Gastrocnemius medialis (tissue), 4 donors: ENCODE measurements around the gene VAPB. TPM values are rescaled to one million over a fixed set of nuclear protein-coding genes. Genes with fewer than 3 reads are reported as not detected.

Source experiments
- ATAC-seq, 2 donors: fragments of 150-250 bp; one replicate each; pipeline ENCODE4 v1.9.1; 2016
- DNase-seq, 2 donors: peaks; one replicate each; pipeline ENCODE4 v3.0.0-alpha.2; 2019
- H3K27ac ChIP-seq, 4 donors: fragments of 200-600 bp; sonication (generic); 1 replicate in 1 of 4; 2 replicates in 3 of 4; pipeline ENCODE4 v1.5.1; 2016 to 2018; ENCODE audit warnings: mild to moderate bottlenecking in 2 of 4, moderate library complexity in 1 of 4
- H3K27me3 ChIP-seq, 3 donors: fragments of 200-600 bp; sonication (generic) in 2 of 3; 1 replicate in 1 of 3; 2 replicates in 2 of 3; pipeline versions ENCODE4 v1.5.1 to v1.6.0; 2016 to 2019; ENCODE audit warnings: mild to moderate bottlenecking in 1 of 3, moderate library complexity in 1 of 3
- H3K36me3 ChIP-seq, 2 donors: fragments of 200-600 bp; sonication (generic) in 1 of 2; one replicate each; pipeline ENCODE4 v1.5.1; 2017 to 2018
- H3K4me1 ChIP-seq, 2 donors: fragments of 200-600 bp; sonication (generic) in 1 of 2; one replicate each; pipeline ENCODE4 v1.5.1; 2016 to 2017; ENCODE audit warnings: mild to moderate bottlenecking in 2 of 2
- H3K4me3 ChIP-seq, 4 donors: fragments of 200-600 bp; sonication (generic) in 3 of 4; 1 replicate in 1 of 4; 2 replicates in 3 of 4; pipeline ENCODE4 v1.5.1; 2016 to 2019; ENCODE audit warnings: mild to moderate bottlenecking in 2 of 4
- H3K9me3 ChIP-seq, 3 donors: fragments of 200-600 bp; sonication (generic) in 2 of 3; 1 replicate in 1 of 3; 2 replicates in 2 of 3; pipeline ENCODE4 v1.5.1; 2016 to 2019
- CTCF ChIP-seq, 5 experiments: fragments of 450-650 bp in 3 of 5; fragments of 200-600 bp in 2 of 5; sonication (generic) in 2 of 5; IDR thresholded peaks in 4 of 5; conservative IDR thresholded peaks in 1 of 5; 1 replicate in 4 of 5; 2 replicates in 1 of 5; pipeline ENCODE4 v1.5.1; 2016 to 2019; ENCODE audit warnings: antibody characterized with exemption in 5 of 5, mild to moderate bottlenecking in 3 of 5, moderate library complexity in 3 of 5
- POLR2A ChIP-seq, 2 donors: fragments of 450-650 bp; IDR thresholded peaks; one replicate each; pipeline ENCODE4 v1.6.1; 2017; ENCODE audit warnings: antibody characterized with exemption in 2 of 2, mild to moderate bottlenecking in 2 of 2, moderate library complexity in 2 of 2
- in situ Hi-C, 4 donors: fragments of 200-750 bp; cut with MboI; loops; one replicate each; pipeline versions ENCODE4 v1.15.0 to v1.8.0; 2017; ENCODE audit warnings: low sequenced_read_pairs in 4 of 4
- intact Hi-C: fragments of 100-400 bp; cut with DNase I; formaldehyde crosslinking; loops from one replicate; pipeline ENCODE4 v1.15.1; 2023; ENCODE audit warnings: low total_unique reads
- total RNA-seq, 4 donors: library from RNA; depleted of rRNA; stranded (reverse); fragments of >200 nt; gene quantifications; one replicate each; pipeline versions ENCODE4 v1.1.0 to v1.2.3, GENCODE V29; 2016

The VAPB gene
- total RNA-seq, 4 donors from 2014 or later = 30.4 to 37.7 (median 32.8) TPM

GRCh38 chr20:58401162-58401561, 12.1 kb downstream of the VAPB start:
- Histone ChIP-seq H3K36me3 (no peaks in the 10 kb centered on the region), H3K4me1 (peaks cover 74 to 86% of the 10 kb centered on the region in 2 donors), H3K4me3 (no peak overlapping the region), H3K9me3 (no peaks in the 10 kb centered on the region), H3K27me3 (no peaks in the 10 kb centered on the region), H3K27ac (no peak overlapping the region)
- in situ Hi-C loops (no loop called here), intact Hi-C loops (loop anchor here (10.0 kb wide), 2 partner anchors 494 to 644 kb away; partner anchors contain the start of gene PRELID3B)
- ATAC-seq = no peak
- TF ChIP-seq POLR2A (IDR thresholded peaks at IDR 0.05) (no peak), CTCF (IDR thresholded peaks at IDR 0.05 in 4 of 5, conservative IDR thresholded peaks at IDR 0.05 in 1 of 5) (no peak)
- no peak for DNase-seq

GRCh38 chr20:58402305-58402704, 13.3 kb downstream of the VAPB start:
- TF ChIP-seq POLR2A (IDR thresholded peaks at IDR 0.05) (no peak), CTCF (IDR thresholded peaks at IDR 0.05 in 4 of 5, conservative IDR thresholded peaks at IDR 0.05 in 1 of 5) (no peak)
- intact Hi-C loops (loop anchor here (10.0 kb wide), 2 partner anchors 492 to 642 kb away; partner anchors contain the start of gene PRELID3B), in situ Hi-C loops (no loop called here)
- DNase-seq = no peak
- Histone ChIP-seq H3K27ac (no peak overlapping the region), H3K27me3 (no peaks in the 10 kb centered on the region), H3K9me3 (no peaks in the 10 kb centered on the region), H3K36me3 (no peaks in the 10 kb centered on the region), H3K4me3 (no peak overlapping the region), H3K4me1 (peaks cover 80 to 86% of the 10 kb centered on the region in 2 donors)
- no peak for ATAC-seq

DNA sequence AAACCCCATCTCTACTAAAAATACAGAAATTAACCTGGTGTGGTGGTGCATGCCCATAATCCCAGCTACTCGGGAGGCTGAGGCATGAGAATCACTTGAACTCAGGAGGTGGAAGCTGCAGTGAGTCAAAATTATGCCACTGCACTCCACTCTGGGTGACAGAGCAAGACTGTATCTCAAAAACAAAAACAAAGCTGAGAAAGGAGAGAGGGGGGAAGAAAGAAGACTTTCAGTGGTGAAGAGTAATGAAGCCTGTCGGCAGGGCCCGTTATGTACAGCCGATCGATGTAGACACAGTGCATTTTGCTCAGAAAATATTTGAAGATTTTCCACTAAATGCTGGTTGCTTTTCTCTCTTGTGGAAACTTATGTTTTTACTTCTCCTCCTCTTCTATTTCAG, 13.8 kb downstream of the VAPB start:
- TF ChIP-seq CTCF (IDR thresholded peaks at IDR 0.05 in 4 of 5, conservative IDR thresholded peaks at IDR 0.05 in 1 of 5) (no peak), POLR2A (IDR thresholded peaks at IDR 0.05) (no peak)
- in situ Hi-C loops (no loop called here), intact Hi-C loops (loop anchor here (10.0 kb wide), 2 partner anchors 492 to 642 kb away; partner anchors contain the start of gene PRELID3B)
- Histone ChIP-seq H3K9me3 (no peaks in the 10 kb centered on the region), H3K27me3 (no peaks in the 10 kb centered on the region), H3K4me1 (peaks cover 83 to 87% of the 10 kb centered on the region in 2 donors), H3K27ac (peak overlapping the region in 1 of 4 donors; percentile 15), H3K4me3 (no peak overlapping the region), H3K36me3 (no peaks in the 10 kb centered on the region)
- ATAC-seq (no peak), DNase-seq (no peak)

GRCh38 chr20:58403272-58403671, 14.2 kb downstream of the VAPB start:
- intact Hi-C loops = loop anchor here (10.0 kb wide), 2 partner anchors 492 to 642 kb away; partner anchors contain the start of gene PRELID3B
- H3K27ac ChIP-seq = peak overlapping the region in 1 of 4 donors; percentile 15
- H3K36me3 ChIP-seq = no peaks in the 10 kb centered on the region
- ATAC-seq = no peak
- H3K4me3 ChIP-seq = no peak overlapping the region
- no peaks in the 10 kb centered on the region for H3K27me3 ChIP-seq
- in situ Hi-C loops = no loop called here
- H3K4me1 ChIP-seq = peaks cover 83 to 87% of the 10 kb centered on the region in 2 donors
- no peaks in the 10 kb centered on the region for H3K9me3 ChIP-seq
- DNase-seq = no peak
- no peak for TF ChIP-seq CTCF (IDR thresholded peaks at IDR 0.05 in 4 of 5, conservative IDR thresholded peaks at IDR 0.05 in 1 of 5)
